Measurements from ENCODE around the gene TCOF1.

The TCOF1 gene

GRCh38 chr5:150316320-150316719 lies 41.2 kb upstream of the TCOF1 start:
- Histone ChIP-seq H3K36me3 (ENCODE audit: control insufficient read depth, insufficient read depth, low read length) (no peaks in the 10 kb centered on the region), H3K4me3 (ENCODE audit: low read depth, low read length) (no peak overlapping the region), H3K27me3 (ENCODE audit: control insufficient read depth, insufficient read depth, low read length) (no peaks in the 10 kb centered on the region), H3K9ac (ENCODE audit: low read depth, low read length) (no peak overlapping the region), H3K9me3 (ENCODE audit: control insufficient read depth, insufficient read depth, low read length) (no peaks in the 10 kb centered on the region), H3K4me1 (ENCODE audit: control insufficient read depth, insufficient read depth, low read length) (no peaks in the 10 kb centered on the region)

- Histone ChIP-seq H3K4me3 (ENCODE audit: low read depth, low read length) (no peak overlapping the region), H3K4me1 (ENCODE audit: control insufficient read depth, insufficient read depth, low read length) (no peaks in the 10 kb centered on the region), H3K36me3 (ENCODE audit: control insufficient read depth, insufficient read depth, low read length) (no peaks in the 10 kb centered on the region), H3K27me3 (ENCODE audit: control insufficient read depth, insufficient read depth, low read length) (no peaks in the 10 kb centered on the region), H3K9me3 (ENCODE audit: control insufficient read depth, insufficient read depth, low read length) (no peaks in the 10 kb centered on the region), H3K9ac (ENCODE audit: low read depth, low read length) (no peak overlapping the region)
Measured at GRCh38 chr5:150317048-150318003, 40.2 kb upstream of the TCOF1 start.

GRCh38 chr5:150318613-150319483 lies 38.6 kb upstream of the TCOF1 start:
- Histone ChIP-seq H3K4me3 (ENCODE audit: low read depth, low read length) (no peak overlapping the region), H3K9ac (ENCODE audit: low read depth, low read length) (no peak overlapping the region), H3K4me1 (ENCODE audit: control insufficient read depth, insufficient read depth, low read length) (no peaks in the 10 kb centered on the region), H3K9me3 (ENCODE audit: control insufficient read depth, insufficient read depth, low read length) (no peaks in the 10 kb centered on the region), H3K27me3 (ENCODE audit: control insufficient read depth, insufficient read depth, low read length) (no peaks in the 10 kb centered on the region), H3K36me3 (ENCODE audit: control insufficient read depth, insufficient read depth, low read length) (no peaks in the 10 kb centered on the region)

DNA sequence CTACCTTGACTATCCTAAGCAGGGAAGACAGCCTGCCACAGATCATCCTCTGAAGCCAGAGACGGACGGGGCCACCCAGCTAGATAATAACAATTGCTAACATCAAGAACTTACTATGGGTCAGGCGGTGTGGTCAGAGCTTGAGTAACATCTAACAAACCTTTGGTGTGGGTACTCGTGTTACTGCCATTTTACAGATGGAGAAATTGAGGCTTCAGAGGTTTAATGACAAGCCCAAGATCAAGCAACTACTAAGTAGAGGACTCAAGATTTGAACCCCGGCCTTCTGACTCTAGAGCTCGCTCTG lies 38.1 kb upstream of the TCOF1 start:
- Histone ChIP-seq H3K4me1 (ENCODE audit: control insufficient read depth, insufficient read depth, low read length) (no peaks in the 10 kb centered on the region), H3K9ac (ENCODE audit: low read depth, low read length) (no peak overlapping the region)

GRCh38 chr5:150320044-150320613 lies 37.4 kb upstream of the TCOF1 start:
- Histone ChIP-seq H3K27me3 (ENCODE audit: control insufficient read depth, insufficient read depth, low read length) (no peaks in the 10 kb centered on the region), H3K9me3 (ENCODE audit: control insufficient read depth, insufficient read depth, low read length) (no peaks in the 10 kb centered on the region), H3K9ac (ENCODE audit: low read depth, low read length) (no peak overlapping the region), H3K4me3 (ENCODE audit: low read depth, low read length) (no peak overlapping the region), H3K36me3 (ENCODE audit: control insufficient read depth, insufficient read depth, low read length) (no peaks in the 10 kb centered on the region), H3K4me1 (ENCODE audit: control insufficient read depth, insufficient read depth, low read length) (no peaks in the 10 kb centered on the region)

More for the DNA sequence above, 38.1 kb upstream of the TCOF1 start:
- Histone ChIP-seq H3K4me3 (ENCODE audit: low read depth, low read length) (no peak overlapping the region), H3K27me3 (ENCODE audit: control insufficient read depth, insufficient read depth, low read length) (no peaks in the 10 kb centered on the region), H3K36me3 (ENCODE audit: control insufficient read depth, insufficient read depth, low read length) (no peaks in the 10 kb centered on the region), H3K9me3 (ENCODE audit: control insufficient read depth, insufficient read depth, low read length) (no peaks in the 10 kb centered on the region)

- Histone ChIP-seq H3K36me3 (ENCODE audit: control insufficient read depth, insufficient read depth, low read length) (no peaks in the 10 kb centered on the region), H3K9ac (ENCODE audit: low read depth, low read length) (no peak overlapping the region), H3K9me3 (ENCODE audit: control insufficient read depth, insufficient read depth, low read length) (no peaks in the 10 kb centered on the region), H3K4me3 (ENCODE audit: low read depth, low read length) (no peak overlapping the region), H3K27me3 (ENCODE audit: control insufficient read depth, insufficient read depth, low read length) (no peaks in the 10 kb centered on the region), H3K4me1 (ENCODE audit: control insufficient read depth, insufficient read depth, low read length) (no peaks in the 10 kb centered on the region)
Measured at GRCh38 chr5:150321211-150321610, 36.3 kb upstream of the TCOF1 start.

DNA sequence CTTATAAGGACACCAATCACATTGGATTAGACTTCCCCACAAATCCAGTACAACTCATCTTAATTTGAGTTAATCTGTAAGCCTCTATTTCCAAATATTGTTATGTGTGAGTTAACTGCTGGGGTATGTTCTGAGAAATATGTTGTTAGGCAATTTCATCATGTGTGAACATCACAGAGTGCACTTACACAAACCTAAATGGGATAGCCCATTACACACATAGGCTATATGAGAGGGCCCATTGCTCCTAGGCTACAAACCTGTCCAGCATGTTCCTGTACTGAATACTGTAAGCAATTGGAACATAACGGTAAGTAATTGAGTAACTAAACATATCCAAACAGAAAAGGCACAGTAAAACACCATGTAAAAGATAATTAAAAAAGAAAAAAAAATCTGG lies 35.7 kb upstream of the TCOF1 start:
- Histone ChIP-seq H3K36me3 (ENCODE audit: control insufficient read depth, insufficient read depth, low read length) (no peaks in the 10 kb centered on the region), H3K9me3 (ENCODE audit: control insufficient read depth, insufficient read depth, low read length) (no peaks in the 10 kb centered on the region), H3K9ac (ENCODE audit: low read depth, low read length) (no peak overlapping the region), H3K4me3 (ENCODE audit: low read depth, low read length) (no peak overlapping the region), H3K4me1 (ENCODE audit: control insufficient read depth, insufficient read depth, low read length) (no peaks in the 10 kb centered on the region), H3K27me3 (ENCODE audit: control insufficient read depth, insufficient read depth, low read length) (no peaks in the 10 kb centered on the region)

DNA sequence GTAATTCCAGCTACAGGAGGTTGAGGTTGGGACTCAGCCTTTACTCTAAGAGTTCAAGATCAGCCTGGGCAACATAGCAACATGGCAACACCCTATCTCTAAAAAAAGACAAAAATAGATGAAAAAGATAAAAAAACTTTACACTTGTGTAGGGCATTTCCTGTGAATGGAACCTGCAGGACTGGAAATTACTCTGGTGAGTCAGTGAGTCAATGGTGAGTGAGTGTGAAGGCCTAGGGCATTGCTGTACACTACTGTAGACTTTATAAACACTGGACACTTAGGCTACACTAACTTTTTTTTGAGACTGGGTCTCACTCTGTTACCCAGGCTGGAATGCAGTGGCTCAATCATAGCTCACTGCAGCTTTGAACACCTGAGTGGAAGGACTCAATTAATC lies 35.3 kb upstream of the TCOF1 start:
- Histone ChIP-seq H3K27me3 (ENCODE audit: control insufficient read depth, insufficient read depth, low read length) (no peaks in the 10 kb centered on the region), H3K4me3 (ENCODE audit: low read depth, low read length) (no peak overlapping the region), H3K36me3 (ENCODE audit: control insufficient read depth, insufficient read depth, low read length) (no peaks in the 10 kb centered on the region), H3K9me3 (ENCODE audit: control insufficient read depth, insufficient read depth, low read length) (no peaks in the 10 kb centered on the region), H3K9ac (ENCODE audit: low read depth, low read length) (no peak overlapping the region), H3K4me1 (ENCODE audit: control insufficient read depth, insufficient read depth, low read length) (peaks cover 2% of the 10 kb centered on the region)

DNA sequence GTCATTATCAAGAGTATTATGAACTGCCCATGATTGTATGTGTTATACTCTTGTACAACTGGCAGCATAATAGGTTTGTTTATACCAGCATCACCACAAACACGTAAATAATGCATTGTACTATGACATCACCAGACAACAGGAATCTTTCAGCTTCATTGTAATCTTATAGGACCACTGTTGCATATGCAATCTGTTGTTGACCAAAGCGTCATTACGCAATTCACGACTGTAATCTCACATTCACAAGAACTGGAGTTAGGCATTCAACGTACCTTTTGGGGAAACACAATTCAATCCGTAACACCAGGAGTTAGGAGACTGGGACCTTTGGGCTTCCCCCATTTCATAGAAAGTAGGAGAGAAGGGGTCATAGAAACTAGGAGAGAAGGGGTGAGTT lies 34.4 kb upstream of the TCOF1 start:
- Histone ChIP-seq H3K27me3 (ENCODE audit: control insufficient read depth, insufficient read depth, low read length) (no peaks in the 10 kb centered on the region), H3K9me3 (ENCODE audit: control insufficient read depth, insufficient read depth, low read length) (no peaks in the 10 kb centered on the region), H3K9ac (ENCODE audit: low read depth, low read length) (no peak overlapping the region), H3K4me3 (ENCODE audit: low read depth, low read length) (no peak overlapping the region), H3K4me1 (ENCODE audit: control insufficient read depth, insufficient read depth, low read length) (peaks cover 3% of the 10 kb centered on the region), H3K36me3 (ENCODE audit: control insufficient read depth, insufficient read depth, low read length) (no peaks in the 10 kb centered on the region)

DNA sequence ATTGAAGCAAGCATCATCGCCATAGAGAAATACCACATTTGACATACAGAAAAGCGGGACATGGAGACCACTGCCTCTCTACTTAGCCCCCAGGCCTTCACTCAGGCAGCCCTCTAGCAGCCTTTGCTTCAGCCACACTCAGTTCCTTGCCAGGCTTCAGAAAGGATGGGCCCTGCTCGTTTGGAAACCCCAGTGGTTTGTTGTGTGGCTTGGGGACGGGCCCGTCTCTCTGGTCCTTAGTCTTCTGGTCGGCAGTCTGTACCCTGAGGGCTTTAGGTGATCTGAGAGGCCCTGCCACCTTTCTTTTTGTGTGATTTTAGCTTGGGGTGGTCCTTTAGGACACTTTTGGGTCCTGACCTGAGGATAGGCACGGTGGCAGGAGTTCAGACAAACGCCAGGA lies 33.7 kb upstream of the TCOF1 start:
- no peak overlapping the region for H3K9ac ChIP-seq (ENCODE audit: low read depth, low read length)
- no peaks in the 10 kb centered on the region for H3K27me3 ChIP-seq (ENCODE audit: control insufficient read depth, insufficient read depth, low read length)
- H3K9me3 ChIP-seq (ENCODE audit: control insufficient read depth, insufficient read depth, low read length): no peaks in the 10 kb centered on the region
- no peak overlapping the region for H3K4me3 ChIP-seq (ENCODE audit: low read depth, low read length)
- peaks cover 3% of the 10 kb centered on the region for H3K4me1 ChIP-seq (ENCODE audit: control insufficient read depth, insufficient read depth, low read length)
- no peaks in the 10 kb centered on the region for H3K36me3 ChIP-seq (ENCODE audit: control insufficient read depth, insufficient read depth, low read length)

DNA sequence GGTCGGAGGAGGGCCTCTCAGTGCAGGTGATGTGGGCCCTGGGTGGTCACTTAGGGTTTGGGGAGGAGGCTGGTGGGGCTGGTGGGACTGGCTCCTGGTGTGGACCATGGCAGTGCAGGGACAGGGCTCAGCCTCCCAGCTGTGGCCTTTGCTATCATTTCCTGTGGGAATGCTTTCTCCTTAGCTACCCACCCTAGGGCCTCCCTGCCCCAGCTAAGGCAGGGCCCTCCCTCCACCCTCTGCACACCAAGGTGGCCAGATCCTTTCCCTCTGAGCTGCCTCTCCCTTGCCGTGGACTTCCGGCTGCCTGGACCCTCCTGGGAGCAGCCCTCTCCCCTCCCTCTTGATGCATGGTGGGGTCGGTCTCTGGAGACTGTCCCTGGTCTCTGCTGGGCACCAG lies 32.1 kb upstream of the TCOF1 start:
- Histone ChIP-seq H3K4me3 (ENCODE audit: low read depth, low read length) (no peak overlapping the region), H3K27me3 (ENCODE audit: control insufficient read depth, insufficient read depth, low read length) (no peaks in the 10 kb centered on the region), H3K36me3 (ENCODE audit: control insufficient read depth, insufficient read depth, low read length) (no peaks in the 10 kb centered on the region), H3K4me1 (ENCODE audit: control insufficient read depth, insufficient read depth, low read length) (peaks cover 3% of the 10 kb centered on the region), H3K9ac (ENCODE audit: low read depth, low read length) (no peak overlapping the region), H3K9me3 (ENCODE audit: control insufficient read depth, insufficient read depth, low read length) (no peaks in the 10 kb centered on the region)

Measured in iPS-15b (cell line).